Right lobe of liver (tissue), 4 donors: ENCODE results near the gene SRC.

Experiments
- POLR2A ChIP-seq: fragments of 450-650 bp; IDR thresholded peaks from one replicate; pipeline ENCODE4 v1.6.1; 2017; ENCODE audit warnings: antibody characterized with exemption, mild to moderate bottlenecking
- TF ChIP-seq, protein P1 (sequence below), 4 donors: fragments of 200-600 bp in 3 of 4; fragments of 450-650 bp in 1 of 4; IDR thresholded peaks; one replicate each; pipeline versions ENCODE4 v1.5.1 to v1.8.0; 2016 to 2022; ENCODE audit warnings: antibody characterized with exemption in 4 of 4, mild to moderate bottlenecking in 2 of 4
- donor health status: DM: no; HTN: no; CAD: no.
- donor health status: DM: no; HTN: no; CAD: no.
- donor health status: DM: no; HTN: yes; CAD: no.

DNA sequence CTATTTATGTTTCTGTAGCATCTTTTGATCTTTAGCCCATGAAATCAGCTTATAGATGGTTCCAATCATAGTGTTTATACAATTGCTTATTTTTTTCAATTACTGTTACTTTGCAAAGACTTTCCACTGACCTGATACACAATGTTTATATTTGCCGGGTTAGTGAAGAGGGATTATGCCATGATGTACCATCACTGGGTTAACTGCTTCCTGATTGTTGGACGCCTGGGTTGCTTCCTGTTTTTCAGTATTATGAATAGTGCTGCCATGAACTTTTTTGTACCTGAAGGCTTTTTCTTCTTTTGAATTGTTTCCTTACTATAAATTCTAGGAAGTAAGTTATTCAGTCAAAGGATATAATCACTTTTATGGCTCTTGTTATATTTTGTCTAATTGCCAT is 49.6 kb upstream of the SRC start:
- TF ChIP-seq, protein P1, sequence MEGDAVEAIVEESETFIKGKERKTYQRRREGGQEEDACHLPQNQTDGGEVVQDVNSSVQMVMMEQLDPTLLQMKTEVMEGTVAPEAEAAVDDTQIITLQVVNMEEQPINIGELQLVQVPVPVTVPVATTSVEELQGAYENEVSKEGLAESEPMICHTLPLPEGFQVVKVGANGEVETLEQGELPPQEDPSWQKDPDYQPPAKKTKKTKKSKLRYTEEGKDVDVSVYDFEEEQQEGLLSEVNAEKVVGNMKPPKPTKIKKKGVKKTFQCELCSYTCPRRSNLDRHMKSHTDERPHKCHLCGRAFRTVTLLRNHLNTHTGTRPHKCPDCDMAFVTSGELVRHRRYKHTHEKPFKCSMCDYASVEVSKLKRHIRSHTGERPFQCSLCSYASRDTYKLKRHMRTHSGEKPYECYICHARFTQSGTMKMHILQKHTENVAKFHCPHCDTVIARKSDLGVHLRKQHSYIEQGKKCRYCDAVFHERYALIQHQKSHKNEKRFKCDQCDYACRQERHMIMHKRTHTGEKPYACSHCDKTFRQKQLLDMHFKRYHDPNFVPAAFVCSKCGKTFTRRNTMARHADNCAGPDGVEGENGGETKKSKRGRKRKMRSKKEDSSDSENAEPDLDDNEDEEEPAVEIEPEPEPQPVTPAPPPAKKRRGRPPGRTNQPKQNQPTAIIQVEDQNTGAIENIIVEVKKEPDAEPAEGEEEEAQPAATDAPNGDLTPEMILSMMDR (IDR thresholded peaks at IDR 0.05), result no peak
- TF ChIP-seq POLR2A, result no peak
